GM13977 (cell line): ENCODE measurements around the gene KRTAP3-3.

Experiments used
- DNase-seq: peaks from one replicate; pipeline ENCODE4 v3.0.0; 2012; ENCODE audit warnings: low spot score
- CTCF ChIP-seq: IDR thresholded peaks from 2 replicates; pipeline ENCODE4 v1.5.1; 2012; ENCODE audit warnings: mild to moderate bottlenecking, control low read depth; ENCODE audit not compliant: insufficient read depth; ENCODE audit errors: extremely low read depth, missing control alignments
- in situ Hi-C: fragments of 300-500 bp; cut with MboI; formaldehyde crosslinking; loops from one replicate; pipeline ENCODE4 v1.12.0; 2022; ENCODE audit warnings: low sequenced_read_pairs, low pct_unique_long_range_greater_than_20kb, mixed read lengths, inconsistent platforms; ENCODE audit not compliant: unreplicated experiment

Gene KRTAP3-3

GRCh38 chr17:41013606-41014005 lies 19.6 kb upstream of the KRTAP3-3 start:
- DNase-seq, result no peak
- in situ Hi-C loops, result no loop called here
- no peak for TF ChIP-seq CTCF

GRCh38 chr17:41013181-41013580 lies 19.2 kb upstream of the KRTAP3-3 start:
- no peak for TF ChIP-seq CTCF
- DNase-seq, result no peak
- in situ Hi-C loops, result no loop called here

- in situ Hi-C loops, result no loop called here
- TF ChIP-seq CTCF, result no peak
- no peak for DNase-seq
These were observed 18.6 kb upstream of the KRTAP3-3 start for GRCh38 chr17:41012326-41013120.

GRCh38 chr17:41010441-41010840 lies 16.5 kb upstream of the KRTAP3-3 start:
- in situ Hi-C loops, result no loop called here
- TF ChIP-seq CTCF, result no peak
- DNase-seq, result no peak

- in situ Hi-C loops, result no loop called here
These were observed 16.0 kb upstream of the KRTAP3-3 start for GRCh38 chr17:41009936-41010335.

GRCh38 chr17:41009301-41009760 lies 15.4 kb upstream of the KRTAP3-3 start:
- TF ChIP-seq CTCF, result no peak
- in situ Hi-C loops, result no loop called here
- DNase-seq, result no peak

More at GRCh38 chr17:41009936-41010335, 16.0 kb upstream of the KRTAP3-3 start:
- no peak for TF ChIP-seq CTCF
- no peak for DNase-seq
